OCI-LY1 (cell line): ENCODE data around the gene FOXD1.

Experiments
- H2AFZ ChIP-seq: fragments of 200-600 bp; sonication (generic), shearing (Covaris generic); 2 replicates; pipeline ENCODE4 v1.6.0; 2014; ENCODE audit warnings: antibody characterized with exemption, mild to moderate bottlenecking, low read length
- H3F3A ChIP-seq: fragments of 200-600 bp; sonication (generic), shearing (Covaris generic); 2 replicates; pipeline ENCODE4 v1.6.0; 2014; ENCODE audit warnings: mild to moderate bottlenecking, antibody characterized with exemption, low read length, moderate library complexity; ENCODE audit not compliant: insufficient read depth
- H3K27ac ChIP-seq: fragments of 200-600 bp; sonication (generic); 2 replicates; pipeline ENCODE4 v1.5.1; 2014; ENCODE audit warnings: low read length, mixed run types, mild to moderate bottlenecking, low read depth; ENCODE audit not compliant: poor library complexity, severe bottlenecking
- H3K27me3 ChIP-seq: fragments of 200-600 bp; sonication (generic); 2 replicates; pipeline ENCODE4 v1.6.0; 2014; ENCODE audit warnings: antibody characterized with exemption, mild to moderate bottlenecking, low read length, moderate library complexity; ENCODE audit not compliant: insufficient read depth
- H3K36me3 ChIP-seq: fragments of 200-600 bp; sonication (generic); 2 replicates; pipeline ENCODE4 v1.6.1; 2014; ENCODE audit warnings: mild to moderate bottlenecking, antibody characterized with exemption, low read length, moderate library complexity, mixed read lengths; ENCODE audit not compliant: insufficient read depth
- H3K4me1 ChIP-seq: fragments of 200-600 bp; sonication (generic); 2 replicates; pipeline ENCODE4 v1.5.1; 2014; ENCODE audit warnings: mild to moderate bottlenecking, low read length, moderate library complexity; ENCODE audit not compliant: insufficient read depth, severe bottlenecking
- H3K4me2 ChIP-seq: fragments of 200-600 bp; sonication (generic), shearing (Covaris generic); 2 replicates; pipeline ENCODE4 v1.6.1; 2014; ENCODE audit warnings: low read length
- H3K4me3 ChIP-seq: fragments of 200-600 bp; sonication (generic); 2 replicates; pipeline ENCODE4 v1.5.1; 2014; ENCODE audit warnings: low read length, low read depth, mild to moderate bottlenecking, mixed read lengths; ENCODE audit not compliant: poor library complexity, severe bottlenecking
- H3K79me2 ChIP-seq: fragments of 200-600 bp; shearing (Covaris generic); 2 replicates; pipeline ENCODE4 v1.6.1; 2016; ENCODE audit warnings: mixed run types, low read length, mixed read lengths; ENCODE audit not compliant: insufficient read depth
- H3K9ac ChIP-seq: fragments of 200-600 bp; sonication (generic), shearing (Covaris generic); 2 replicates; pipeline ENCODE4 v1.6.1; 2014; ENCODE audit warnings: mild to moderate bottlenecking, low read length, mixed read lengths
- H3K9me2 ChIP-seq: fragments of 200-600 bp; sonication (generic), shearing (Covaris generic); 2 replicates; pipeline ENCODE4 v1.6.1; 2014; ENCODE audit warnings: low read depth, mild to moderate bottlenecking, low read length, mixed read lengths
- H3K9me3 ChIP-seq: fragments of 200-600 bp; shearing (Covaris generic); 2 replicates; pipeline ENCODE4 v1.6.1; 2014; ENCODE audit warnings: low read length, mixed read lengths
- H4K20me1 ChIP-seq: fragments of 200-600 bp; sonication (generic), shearing (Covaris generic); 2 replicates; pipeline ENCODE4 v1.6.0; 2016; ENCODE audit warnings: mild to moderate bottlenecking, low read length; ENCODE audit not compliant: insufficient read depth
- CTCF ChIP-seq: fragments of 200-600 bp; sonication (generic), shearing (Covaris generic); IDR thresholded peaks from 2 replicates; pipeline ENCODE4 v1.5.1; 2017; ENCODE audit warnings: mild to moderate bottlenecking, antibody characterized with exemption, low read length, moderate library complexity, mixed read lengths
- EZH2 ChIP-seq: fragments of 200-600 bp; sonication (generic), shearing (Covaris generic); IDR thresholded peaks from 2 replicates; pipeline ENCODE4 v1.8.0; 2017; ENCODE audit warnings: borderline replicate concordance, mixed run types, mild to moderate bottlenecking, antibody characterized with exemption, low read length, moderate library complexity, mixed read lengths

FOXD1 gene

GRCh38 chr5:73419465-73420390, 28.8 kb downstream of the FOXD1 start:
- H3K9ac ChIP-seq: no peak overlapping the region
- H3K9me2 ChIP-seq: no peaks in the 10 kb centered on the region
- no peaks in the 10 kb centered on the region for H3K79me2 ChIP-seq
- no peak overlapping the region for H3K27ac ChIP-seq
- H3K9me3 ChIP-seq: no peaks in the 10 kb centered on the region
- H3K4me2 ChIP-seq: no peak overlapping the region
- no peaks in the 10 kb centered on the region for H3K27me3 ChIP-seq
- H4K20me1 ChIP-seq: no peaks in the 10 kb centered on the region
- H2AFZ ChIP-seq: no peak overlapping the region
- H3K4me1 ChIP-seq: no peaks in the 10 kb centered on the region
- H3K4me3 ChIP-seq: no peak overlapping the region
- H3F3A ChIP-seq: no peaks in the 10 kb centered on the region
- H3K36me3 ChIP-seq: no peaks in the 10 kb centered on the region
- TF ChIP-seq CTCF (no peak), EZH2 (no peak)

- Histone ChIP-seq H3K4me1 (no peaks in the 10 kb centered on the region), H3F3A (no peaks in the 10 kb centered on the region), H3K9ac (no peak overlapping the region), H3K4me3 (no peak overlapping the region), H3K4me2 (no peak overlapping the region), H3K36me3 (no peaks in the 10 kb centered on the region), H3K9me3 (no peaks in the 10 kb centered on the region), H3K9me2 (no peaks in the 10 kb centered on the region), H3K79me2 (no peaks in the 10 kb centered on the region), H3K27ac (no peak overlapping the region), H3K27me3 (no peaks in the 10 kb centered on the region), H4K20me1 (no peaks in the 10 kb centered on the region), H2AFZ (no peak overlapping the region)
- no peak for TF ChIP-seq EZH2
- no peak for TF ChIP-seq CTCF
These were observed 29.5 kb downstream of the FOXD1 start for GRCh38 chr5:73419117-73419464.

- no peak overlapping the region for H3K9ac ChIP-seq
- no peaks in the 10 kb centered on the region for H4K20me1 ChIP-seq
- no peaks in the 10 kb centered on the region for H3K27me3 ChIP-seq
- no peaks in the 10 kb centered on the region for H3K79me2 ChIP-seq
- H3K9me3 ChIP-seq: no peaks in the 10 kb centered on the region
- H3K9me2 ChIP-seq: no peaks in the 10 kb centered on the region
- H3K4me2 ChIP-seq: no peak overlapping the region
- H3K4me1 ChIP-seq: no peaks in the 10 kb centered on the region
- no peaks in the 10 kb centered on the region for H3K36me3 ChIP-seq
- no peak overlapping the region for H2AFZ ChIP-seq
- TF ChIP-seq EZH2 (no peak), CTCF (no peak)
- no peaks in the 10 kb centered on the region for H3F3A ChIP-seq
- H3K27ac ChIP-seq: no peak overlapping the region
- no peak overlapping the region for H3K4me3 ChIP-seq
These were observed 30.3 kb downstream of the FOXD1 start for GRCh38 chr5:73418244-73418691.
